Rectal smooth muscle tissue (tissue), 1 donor: ENCODE results near the gene LRMDA.

Source experiments
- H3K27ac ChIP-seq: one replicate; pipeline ENCODE4 v1.7.0; 2013; ENCODE audit warnings: low read depth, low read length, inconsistent platforms
- H3K27me3 ChIP-seq: one replicate; pipeline ENCODE4 v1.7.0; 2013; ENCODE audit warnings: low read length; ENCODE audit not compliant: control insufficient read depth, insufficient read depth
- H3K36me3 ChIP-seq: one replicate; pipeline ENCODE4 v1.7.0; 2013; ENCODE audit warnings: low read length; ENCODE audit not compliant: control insufficient read depth, insufficient read depth
- H3K4me1 ChIP-seq: one replicate; pipeline ENCODE4 v1.7.0; 2013; ENCODE audit warnings: low read length; ENCODE audit not compliant: control insufficient read depth, insufficient read depth
- H3K4me3 ChIP-seq: one replicate; pipeline ENCODE4 v1.7.0; 2013; ENCODE audit warnings: low read length
- H3K9ac ChIP-seq: one replicate; pipeline ENCODE4 v1.7.0; 2013; ENCODE audit warnings: low read length

LRMDA gene

DNA sequence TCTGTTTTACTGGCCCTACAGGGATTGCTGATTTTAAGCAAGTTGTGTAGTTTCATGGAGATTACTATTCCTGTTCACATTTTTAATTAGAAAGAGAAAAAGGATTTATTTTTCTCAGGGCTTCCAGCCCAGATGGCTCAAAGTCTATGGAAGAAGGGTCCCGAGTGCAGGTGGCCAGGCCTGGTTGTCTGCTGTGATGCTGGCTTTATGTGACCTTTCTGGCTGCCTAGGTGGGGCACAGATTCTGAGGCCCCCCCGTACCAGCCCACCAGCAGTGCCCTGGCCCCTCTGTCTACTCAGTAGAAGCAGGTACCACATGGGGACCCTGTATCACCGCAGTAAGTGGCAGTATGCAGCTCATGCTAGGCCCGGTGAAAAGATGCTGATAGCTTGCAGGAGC is 426.5 kb downstream of the LRMDA start:
- Histone ChIP-seq H3K4me3 (no peak overlapping the region), H3K4me1 (no peaks in the 10 kb centered on the region), H3K27me3 (no peaks in the 10 kb centered on the region), H3K9ac (no peak overlapping the region), H3K27ac (no peak overlapping the region), H3K36me3 (no peaks in the 10 kb centered on the region)

DNA sequence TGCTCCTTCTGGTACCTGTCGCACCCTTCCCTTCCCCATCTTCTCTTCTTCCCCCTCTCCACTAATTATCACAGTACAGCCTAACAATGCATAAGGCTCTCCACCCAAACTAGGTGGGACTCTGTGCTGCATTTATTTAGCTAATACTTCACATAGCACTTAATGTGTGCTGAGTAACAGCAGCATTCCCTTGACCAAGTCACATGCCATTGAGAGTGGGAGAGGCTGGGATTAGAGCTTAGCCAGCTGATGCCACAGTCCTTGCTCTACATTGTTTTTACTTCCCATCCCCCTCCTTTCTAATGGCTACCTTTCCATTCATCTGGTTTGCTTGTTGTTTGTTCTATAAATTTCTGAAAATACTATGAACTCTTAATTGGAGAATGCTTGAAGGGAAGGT is 426.9 kb downstream of the LRMDA start:
- H3K4me3 ChIP-seq: no peak overlapping the region
- no peak overlapping the region for H3K9ac ChIP-seq
- no peaks in the 10 kb centered on the region for H3K4me1 ChIP-seq
- H3K27ac ChIP-seq: no peak overlapping the region
- no peaks in the 10 kb centered on the region for H3K27me3 ChIP-seq
- no peaks in the 10 kb centered on the region for H3K36me3 ChIP-seq

DNA sequence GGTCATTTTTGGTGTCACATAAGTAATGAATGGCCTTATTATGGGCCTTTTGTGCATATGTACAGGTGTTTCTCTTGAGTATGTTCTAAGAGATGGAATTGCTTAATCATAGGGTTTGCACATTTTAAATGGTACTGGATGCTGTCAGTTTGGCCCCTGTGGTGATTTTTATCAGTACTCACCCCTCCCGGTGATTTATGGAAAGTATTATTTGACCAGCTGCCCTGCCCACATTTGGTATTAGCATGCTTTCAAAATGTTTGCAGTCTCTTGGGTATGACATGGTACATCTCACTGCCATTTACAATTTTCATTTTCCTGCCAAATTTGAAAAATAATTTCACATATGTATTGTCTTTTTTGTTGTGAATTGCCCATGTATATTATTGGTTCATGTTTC is 427.7 kb downstream of the LRMDA start:
- H3K9ac ChIP-seq: no peak overlapping the region
- no peaks in the 10 kb centered on the region for H3K36me3 ChIP-seq
- H3K27ac ChIP-seq: no peak overlapping the region
- H3K4me3 ChIP-seq: no peak overlapping the region
- no peaks in the 10 kb centered on the region for H3K4me1 ChIP-seq
- no peaks in the 10 kb centered on the region for H3K27me3 ChIP-seq

DNA sequence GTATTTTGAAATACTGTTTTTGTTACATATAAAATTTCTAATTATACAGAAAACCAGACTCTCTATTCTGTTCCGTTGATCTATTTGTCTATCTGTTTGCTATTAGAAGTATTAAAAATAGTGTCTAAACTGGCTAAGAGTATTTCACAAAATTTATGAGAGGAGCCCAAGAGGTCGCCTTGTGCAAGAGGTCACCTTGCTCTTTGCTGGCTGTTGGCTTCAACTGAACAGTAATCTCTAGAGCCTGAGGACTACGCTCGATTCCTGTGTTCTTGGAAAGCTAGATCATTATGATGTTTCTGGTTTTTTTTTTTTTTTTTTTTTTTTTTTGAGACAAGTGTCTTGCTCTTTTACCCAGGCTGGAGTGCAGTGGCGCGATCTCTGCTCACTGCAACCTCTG is 428.6 kb downstream of the LRMDA start:
- Histone ChIP-seq H3K36me3 (no peaks in the 10 kb centered on the region), H3K27me3 (no peaks in the 10 kb centered on the region), H3K27ac (no peak overlapping the region), H3K4me1 (no peaks in the 10 kb centered on the region), H3K9ac (no peak overlapping the region), H3K4me3 (no peak overlapping the region)

DNA sequence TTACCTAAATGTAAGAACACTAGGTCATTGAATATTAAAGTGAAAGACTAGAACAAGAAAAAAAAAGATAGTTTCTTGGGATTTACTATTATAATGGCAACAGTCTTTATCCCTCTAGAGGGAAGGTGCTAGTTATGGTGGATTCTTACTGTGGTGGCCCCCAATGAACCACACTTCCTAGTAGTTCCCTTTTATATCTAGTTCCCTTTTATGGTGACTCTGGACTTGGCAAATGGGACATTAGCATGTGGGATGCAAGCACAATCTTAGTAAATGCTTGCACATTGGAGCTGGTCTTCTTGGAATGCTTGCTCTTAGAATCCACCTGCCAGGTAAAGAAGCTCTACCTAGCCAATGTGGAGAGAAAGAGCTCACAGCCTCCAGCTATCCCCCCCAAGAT is 430.2 kb downstream of the LRMDA start:
- Histone ChIP-seq H3K4me3 (no peak overlapping the region), H3K4me1 (no peaks in the 10 kb centered on the region), H3K36me3 (no peaks in the 10 kb centered on the region), H3K9ac (no peak overlapping the region), H3K27me3 (no peaks in the 10 kb centered on the region), H3K27ac (no peak overlapping the region)

DNA sequence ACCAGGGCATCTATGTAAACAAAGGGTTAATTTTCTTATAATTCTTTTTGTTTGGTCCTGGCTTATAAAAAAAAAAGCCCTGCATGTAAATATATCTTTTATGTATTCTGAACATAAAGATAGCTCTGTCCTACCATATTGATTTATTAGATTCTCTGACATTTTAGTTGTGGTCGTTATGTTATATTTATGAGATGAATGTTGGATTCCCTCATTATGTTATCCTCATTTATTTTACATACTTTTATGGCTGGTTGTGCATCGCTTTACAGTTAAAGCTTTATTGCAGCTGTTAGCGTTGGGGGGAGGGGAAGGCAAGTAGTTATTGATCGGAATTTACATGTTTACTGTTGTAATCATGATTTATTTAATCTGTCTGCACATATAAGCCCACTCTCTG is 431.5 kb downstream of the LRMDA start:
- Histone ChIP-seq H3K27ac (no peak overlapping the region), H3K4me1 (no peaks in the 10 kb centered on the region), H3K4me3 (no peak overlapping the region), H3K36me3 (no peaks in the 10 kb centered on the region), H3K27me3 (no peaks in the 10 kb centered on the region), H3K9ac (no peak overlapping the region)

DNA sequence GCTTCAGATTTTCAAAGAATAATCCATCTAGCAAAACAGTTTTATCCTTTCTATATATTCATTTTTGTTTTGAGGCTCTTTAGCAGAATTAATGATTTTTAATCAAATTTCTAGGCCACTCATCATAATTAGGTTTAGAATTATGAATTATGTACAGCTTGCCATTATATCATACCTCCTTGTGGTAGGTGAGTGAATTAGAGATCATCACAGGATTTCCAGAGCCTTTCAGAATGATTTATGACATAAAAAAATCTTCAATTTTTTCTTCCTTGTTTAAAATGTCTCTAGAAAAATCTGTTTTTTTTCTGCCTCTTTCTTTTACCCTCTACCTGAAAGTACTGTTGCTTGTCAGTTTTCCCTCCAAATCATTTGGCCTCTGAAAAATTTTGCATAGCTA is 433.3 kb downstream of the LRMDA start:
- Histone ChIP-seq H3K9ac (no peak overlapping the region), H3K27ac (no peak overlapping the region), H3K36me3 (no peaks in the 10 kb centered on the region), H3K4me1 (no peaks in the 10 kb centered on the region), H3K27me3 (no peaks in the 10 kb centered on the region), H3K4me3 (no peak overlapping the region)

DNA sequence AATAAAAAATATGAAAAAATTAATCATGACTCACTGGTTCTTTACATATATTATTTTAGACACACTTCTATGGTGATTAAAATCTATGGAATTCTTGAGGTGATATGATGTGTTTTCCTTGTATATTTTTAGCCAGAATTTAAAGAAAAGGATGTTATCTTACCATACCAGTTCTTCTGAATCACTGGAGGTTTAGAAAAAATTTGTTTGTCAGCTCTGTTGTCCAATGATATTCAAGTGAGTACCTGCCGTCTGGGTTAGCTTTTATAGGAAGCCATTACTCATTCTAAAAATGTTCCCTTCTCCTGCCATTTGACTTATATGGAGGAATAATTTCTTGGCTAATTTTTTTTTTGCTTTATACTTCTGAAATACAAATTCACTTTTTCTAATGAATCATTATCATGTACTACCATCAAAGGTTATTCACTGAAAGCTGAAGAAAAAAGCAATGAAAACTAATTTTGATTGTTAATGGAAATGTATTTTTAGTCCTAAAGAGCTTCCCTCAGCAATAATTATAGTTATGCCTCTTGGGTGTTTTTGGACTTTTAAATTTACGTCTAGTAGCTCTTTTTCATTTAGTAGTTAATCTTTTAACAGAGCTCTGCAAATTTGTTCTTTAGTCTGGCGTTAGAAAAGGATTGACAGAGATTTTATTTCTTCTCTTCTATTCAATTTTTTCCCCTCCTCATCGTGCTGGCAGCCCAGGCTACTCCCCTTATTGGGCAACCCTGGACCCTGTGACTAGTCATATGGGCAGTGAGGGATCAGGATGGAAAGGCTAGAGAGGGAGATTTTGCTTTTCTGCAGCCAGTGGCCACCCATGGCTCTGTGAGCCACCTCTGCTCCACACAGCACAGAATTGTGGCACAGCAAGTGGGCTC is 434.2 kb downstream of the LRMDA start:
- no peak overlapping the region for H3K4me3 ChIP-seq
- no peaks in the 10 kb centered on the region for H3K36me3 ChIP-seq
- H3K9ac ChIP-seq: no peak overlapping the region
- H3K4me1 ChIP-seq: no peaks in the 10 kb centered on the region
- H3K27me3 ChIP-seq: no peaks in the 10 kb centered on the region
- H3K27ac ChIP-seq: no peak overlapping the region

DNA sequence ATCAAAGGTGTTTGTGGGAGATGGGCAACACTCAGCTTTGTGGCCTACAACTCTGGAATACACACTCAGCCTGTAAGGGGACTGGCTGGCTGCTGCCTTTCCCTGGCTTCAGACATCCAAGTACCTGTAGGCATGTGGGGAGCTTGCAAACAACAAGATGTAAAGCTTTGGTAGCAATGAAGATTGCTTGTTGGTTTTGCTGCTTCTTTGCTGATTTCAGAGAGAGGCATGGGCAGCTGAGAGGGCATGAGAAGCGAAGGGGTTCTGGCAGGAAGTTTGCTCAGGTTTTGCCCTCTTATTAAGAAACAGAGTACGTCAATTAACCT is 434.8 kb downstream of the LRMDA start:
- H3K9ac ChIP-seq: no peak overlapping the region
- H3K4me1 ChIP-seq: no peaks in the 10 kb centered on the region
- H3K4me3 ChIP-seq: no peak overlapping the region
- H3K27ac ChIP-seq: no peak overlapping the region
- no peaks in the 10 kb centered on the region for H3K36me3 ChIP-seq
- H3K27me3 ChIP-seq: no peaks in the 10 kb centered on the region

DNA sequence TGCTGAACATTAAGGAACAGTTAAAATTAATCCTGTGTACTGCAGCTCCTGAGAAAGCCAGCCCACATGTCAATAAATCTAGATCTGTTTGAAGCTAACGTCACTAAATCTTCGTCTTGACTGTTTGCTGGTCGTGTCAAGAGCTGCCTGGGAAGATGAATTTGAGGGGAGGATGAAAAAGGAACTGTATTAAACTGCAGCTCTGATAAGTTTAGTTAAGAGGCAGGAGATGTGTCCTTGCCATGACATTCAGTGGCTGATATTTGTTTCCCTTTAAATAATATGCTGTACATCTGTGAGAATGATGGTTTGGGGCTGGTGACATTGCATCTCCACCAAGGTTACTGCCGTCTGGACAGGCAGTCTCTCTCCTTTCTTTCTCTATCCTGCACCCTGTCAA is 435.3 kb downstream of the LRMDA start:
- no peaks in the 10 kb centered on the region for H3K27me3 ChIP-seq
- no peaks in the 10 kb centered on the region for H3K36me3 ChIP-seq
- no peak overlapping the region for H3K9ac ChIP-seq
- no peaks in the 10 kb centered on the region for H3K4me1 ChIP-seq
- no peak overlapping the region for H3K27ac ChIP-seq
- H3K4me3 ChIP-seq: no peak overlapping the region

DNA sequence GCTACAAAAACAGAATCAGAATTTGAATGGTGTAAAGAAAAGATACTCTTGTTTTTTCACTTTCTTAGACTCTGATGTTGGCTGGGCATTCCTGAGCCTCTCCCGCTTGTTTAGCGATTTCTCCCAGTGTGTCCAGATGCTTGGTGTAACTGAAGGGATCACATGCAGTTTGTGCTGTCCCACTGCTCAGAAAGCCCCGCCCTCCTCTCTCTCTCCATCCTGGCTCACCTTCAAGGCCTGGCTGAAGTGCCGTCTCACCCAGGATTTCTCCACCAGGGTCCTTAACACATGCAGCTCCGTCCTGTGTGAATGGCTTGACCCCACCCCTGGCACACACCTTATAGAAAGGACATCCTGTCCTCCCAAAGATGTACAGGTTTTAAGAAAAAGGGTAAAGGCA is 437.1 kb downstream of the LRMDA start:
- Histone ChIP-seq H3K27ac (no peak overlapping the region), H3K36me3 (no peaks in the 10 kb centered on the region), H3K27me3 (no peaks in the 10 kb centered on the region), H3K4me1 (no peaks in the 10 kb centered on the region), H3K9ac (no peak overlapping the region), H3K4me3 (no peak overlapping the region)

DNA sequence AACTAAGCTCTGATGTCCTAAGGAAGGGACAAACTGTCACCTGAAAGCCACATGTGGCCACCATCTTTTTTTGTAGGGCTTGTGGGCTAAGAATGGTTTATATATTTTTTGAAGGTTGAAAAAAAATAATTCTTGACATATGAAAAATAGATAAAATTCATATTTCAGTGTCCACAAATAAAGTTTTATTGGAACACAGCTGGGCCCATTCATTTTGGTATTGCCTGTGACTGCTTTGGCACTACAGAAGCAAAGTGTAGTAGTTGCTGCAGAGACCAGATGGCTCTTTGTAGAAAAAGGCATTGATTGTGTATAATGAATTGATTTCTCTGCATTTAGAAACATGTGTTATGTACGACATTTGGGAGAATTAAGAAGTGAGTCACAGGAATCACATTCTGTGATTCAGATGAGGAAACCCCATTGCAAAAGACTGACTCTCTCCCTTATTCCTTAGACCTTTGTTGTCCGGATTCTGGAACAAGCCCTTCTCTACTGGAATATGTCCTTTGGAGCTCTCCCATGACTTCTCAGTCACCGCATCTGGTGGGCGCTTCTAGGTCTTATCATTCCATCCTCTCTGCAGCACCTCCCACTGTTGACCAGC is 438.7 kb downstream of the LRMDA start:
- H3K4me1 ChIP-seq: no peaks in the 10 kb centered on the region
- H3K9ac ChIP-seq: no peak overlapping the region
- H3K4me3 ChIP-seq: no peak overlapping the region
- no peaks in the 10 kb centered on the region for H3K36me3 ChIP-seq
- H3K27ac ChIP-seq: no peak overlapping the region
- no peaks in the 10 kb centered on the region for H3K27me3 ChIP-seq

DNA sequence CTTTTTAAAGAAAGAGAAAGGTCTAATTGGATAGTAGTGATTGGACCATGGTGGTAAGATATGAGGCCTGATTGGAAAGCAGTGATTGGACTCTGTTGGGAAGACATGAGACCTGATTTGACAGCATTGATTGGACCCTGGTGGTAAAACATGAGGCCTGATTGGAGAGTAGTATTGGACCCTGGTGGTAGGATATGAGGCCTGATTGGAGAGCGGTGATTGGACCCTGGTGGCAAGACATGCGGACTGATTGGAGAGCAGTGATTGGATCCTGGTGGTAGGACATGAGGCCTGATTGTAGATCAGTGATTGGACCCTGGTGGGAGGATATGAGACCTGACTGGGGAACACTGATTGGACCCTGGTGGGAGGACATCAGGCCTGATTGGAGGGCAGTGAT is 444.3 kb downstream of the LRMDA start:
- Histone ChIP-seq H3K36me3 (no peaks in the 10 kb centered on the region), H3K4me3 (no peak overlapping the region)

More for the DNA sequence above, 444.3 kb downstream of the LRMDA start:
- H3K27me3 ChIP-seq: no peaks in the 10 kb centered on the region
- no peaks in the 10 kb centered on the region for H3K4me1 ChIP-seq
- no peak overlapping the region for H3K27ac ChIP-seq
- no peak overlapping the region for H3K9ac ChIP-seq
